ENCODE measurements around the gene WFDC2.

WFDC2 gene, protein sequence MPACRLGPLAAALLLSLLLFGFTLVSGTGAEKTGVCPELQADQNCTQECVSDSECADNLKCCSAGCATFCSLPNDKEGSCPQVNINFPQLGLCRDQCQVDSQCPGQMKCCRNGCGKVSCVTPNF

GRCh38 chr20:45469336-45470261 lies at the start of gene WFDC2:
TSS of gene WFDC2 (plus strand) at chr20:45469753. CDS start at chr20:45469782, 29 bp downstream.
- DNase-seq (ENCODE audit: low read depth in 1 of 2, low spot score in 1 of 2) = no peak

GRCh38 chr20:45420125-45420524 lies 49.4 kb upstream of the WFDC2 start:
- DNase-seq (ENCODE audit: low read depth in 1 of 2, low spot score in 1 of 2) = no peak

- no peak for DNase-seq (ENCODE audit: low read depth in 1 of 2, low spot score in 1 of 2)
Observed at GRCh38 chr20:45423700-45424099, 45.9 kb upstream of the WFDC2 start.

DNA sequence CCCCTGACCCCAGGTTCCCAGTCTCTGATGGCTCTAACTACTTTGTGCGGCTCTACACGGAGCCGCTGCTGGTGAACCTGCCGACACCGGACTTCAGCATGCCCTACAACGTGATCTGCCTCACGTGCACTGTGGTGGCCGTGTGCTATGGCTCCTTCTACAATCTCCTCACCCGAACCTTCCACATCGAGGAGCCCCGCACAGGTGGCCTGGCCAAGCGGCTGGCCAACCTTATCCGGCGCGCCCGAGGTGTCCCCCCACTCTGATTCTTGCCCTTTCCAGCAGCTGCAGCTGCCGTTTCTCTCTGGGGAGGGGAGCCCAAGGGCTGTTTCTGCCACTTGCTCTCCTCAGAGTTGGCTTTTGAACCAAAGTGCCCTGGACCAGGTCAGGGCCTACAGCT lies 44.0 kb upstream of the WFDC2 start:
- no peak for DNase-seq (ENCODE audit: low read depth in 1 of 2, low spot score in 1 of 2)

GRCh38 chr20:45426320-45427016 lies 43.1 kb upstream of the WFDC2 start:
- no peak for DNase-seq (ENCODE audit: low read depth in 1 of 2, low spot score in 1 of 2)

DNA sequence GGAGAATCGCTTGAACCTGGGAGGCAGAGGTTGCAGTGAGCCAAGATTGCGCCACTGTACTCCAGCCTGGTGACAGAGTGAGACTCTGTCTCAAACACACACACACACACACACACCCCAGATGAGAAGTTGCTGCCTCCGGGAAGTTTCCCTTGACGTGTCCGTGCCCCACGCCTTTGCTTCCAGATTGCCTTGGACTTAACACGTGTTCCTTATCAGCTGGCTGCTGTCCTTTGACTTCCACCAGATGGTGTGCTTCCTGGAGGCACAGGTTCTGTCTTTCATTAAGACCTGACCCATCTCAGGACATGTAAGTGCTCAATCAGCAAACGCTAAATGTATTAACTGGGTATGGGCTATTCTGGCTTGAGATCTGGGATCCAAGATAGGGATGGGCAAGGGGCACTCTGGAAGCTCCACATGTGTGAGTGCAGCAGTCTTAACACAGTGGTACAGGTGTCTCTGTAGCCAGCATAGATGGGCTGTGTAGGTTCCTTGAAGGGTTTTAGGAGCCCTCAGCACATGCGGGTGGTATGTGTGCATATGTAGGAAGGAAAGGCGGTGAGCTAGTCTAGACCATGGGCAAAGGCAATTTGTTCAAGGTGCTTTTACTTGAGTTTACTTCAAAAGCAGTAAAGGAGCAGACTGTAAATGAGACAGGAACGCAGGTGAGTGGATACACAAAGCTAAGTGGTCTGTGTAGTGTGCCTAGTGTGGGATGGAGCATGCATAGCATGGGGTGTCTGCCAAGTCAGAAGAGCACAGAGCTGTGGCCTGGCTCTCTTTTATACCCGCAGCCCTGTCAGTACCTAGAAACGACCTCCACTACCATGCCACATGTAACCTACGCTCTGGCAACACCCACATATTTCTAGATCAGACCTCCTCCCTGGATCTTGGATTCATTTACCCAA lies 42.1 kb upstream of the WFDC2 start:
- DNase-seq (ENCODE audit: low read depth in 1 of 2, low spot score in 1 of 2) = no peak

DNA sequence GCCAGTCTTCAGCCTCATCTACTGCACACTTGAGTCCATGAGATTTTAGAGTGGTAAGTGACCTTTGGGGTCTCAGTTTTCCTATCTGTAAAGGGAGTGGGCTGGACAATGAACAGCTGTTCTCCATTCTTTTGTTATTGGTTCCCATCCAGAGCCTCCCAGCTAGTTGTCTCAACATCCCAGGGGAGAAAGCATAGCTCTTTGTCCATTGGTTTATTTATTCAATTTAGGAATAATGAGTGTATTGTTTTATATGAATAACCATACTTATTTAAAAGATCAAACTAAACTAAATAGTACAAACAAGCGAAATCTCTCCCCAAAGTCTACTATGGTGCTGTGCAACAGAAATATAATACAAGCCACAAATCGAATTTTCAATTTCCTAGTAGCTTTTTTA lies 39.9 kb upstream of the WFDC2 start:
- DNase-seq (ENCODE audit: low read depth in 1 of 2, low spot score in 1 of 2) = no peak

- DNase-seq (ENCODE audit: low read depth in 1 of 2, low spot score in 1 of 2) = no peak
Observed at GRCh38 chr20:45432294-45432693, 37.3 kb upstream of the WFDC2 start.

DNA sequence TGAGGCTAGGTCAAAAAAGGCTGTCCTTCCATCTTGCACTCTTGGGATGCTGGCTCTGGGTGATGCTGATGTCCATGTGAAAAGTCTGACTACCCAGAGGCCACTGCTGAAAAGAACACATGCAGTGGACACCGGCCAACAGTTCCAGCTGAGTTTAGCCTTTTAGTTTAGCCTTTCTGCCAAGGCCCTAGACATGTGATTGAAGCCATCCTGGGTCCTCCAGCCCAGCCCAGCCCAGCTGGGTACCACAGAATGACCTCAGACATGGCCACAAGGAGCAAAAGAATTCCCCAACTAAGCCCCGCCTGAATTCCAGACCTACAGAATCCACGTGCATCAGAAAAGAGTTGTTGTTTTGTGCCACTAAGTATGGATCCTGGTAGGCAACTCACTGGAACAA lies 36.2 kb upstream of the WFDC2 start:
- no peak for DNase-seq (ENCODE audit: low read depth in 1 of 2, low spot score in 1 of 2)

DNA sequence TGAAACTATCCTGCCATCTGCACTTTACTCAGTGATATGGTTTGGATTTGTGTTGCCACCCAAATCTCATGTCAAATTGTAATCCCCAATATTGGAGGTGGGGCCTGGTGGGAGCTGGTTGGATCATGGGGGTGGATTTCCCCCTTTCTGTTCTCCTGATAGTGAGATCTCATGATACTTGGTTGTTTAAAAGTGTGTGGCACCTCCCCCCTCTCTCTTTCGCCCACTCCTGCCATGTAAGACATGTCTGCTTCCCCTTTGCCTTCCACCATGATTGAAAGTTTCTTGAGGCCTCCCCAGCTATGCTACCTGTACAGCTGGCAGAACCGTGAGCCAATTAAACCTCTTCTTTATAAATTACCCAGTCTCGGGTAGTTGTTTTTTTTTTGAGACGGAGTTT lies 35.6 kb upstream of the WFDC2 start:
- no peak for DNase-seq (ENCODE audit: low read depth in 1 of 2, low spot score in 1 of 2)

GRCh38 chr20:45436732-45437485 lies 32.6 kb upstream of the WFDC2 start:
- DNase-seq (ENCODE audit: low read depth in 1 of 2, low spot score in 1 of 2) = peak; percentile 79 to 80

- DNase-seq (ENCODE audit: low read depth in 1 of 2, low spot score in 1 of 2) = no peak
Observed at GRCh38 chr20:45440424-45440823, 29.1 kb upstream of the WFDC2 start.

GRCh38 chr20:45440891-45441685 lies 28.5 kb upstream of the WFDC2 start:
- no peak for DNase-seq (ENCODE audit: low read depth in 1 of 2, low spot score in 1 of 2)

GRCh38 chr20:45441746-45442145 lies 27.8 kb upstream of the WFDC2 start:
- no peak for DNase-seq (ENCODE audit: low read depth in 1 of 2, low spot score in 1 of 2)

DNA sequence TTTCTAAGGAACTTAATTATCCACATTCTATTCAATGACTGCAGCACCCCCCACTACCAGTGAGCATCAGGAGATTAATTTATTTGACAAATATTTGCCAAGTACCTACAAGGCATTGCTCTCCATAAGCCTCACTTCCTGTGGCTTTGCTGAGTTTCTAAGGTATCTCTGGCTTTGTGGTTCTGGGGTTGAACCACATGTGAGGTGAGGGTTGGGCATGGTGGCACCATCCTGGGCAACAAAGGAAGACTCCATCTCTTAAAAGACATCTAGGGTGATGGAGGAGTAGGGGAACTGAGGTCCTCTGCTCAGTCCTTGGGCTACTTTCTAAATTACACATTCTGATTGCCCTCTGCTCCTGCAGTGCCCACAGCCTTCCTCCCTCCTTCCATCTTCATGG lies 25.5 kb upstream of the WFDC2 start:
- no peak for DNase-seq (ENCODE audit: low read depth in 1 of 2, low spot score in 1 of 2)

DNA sequence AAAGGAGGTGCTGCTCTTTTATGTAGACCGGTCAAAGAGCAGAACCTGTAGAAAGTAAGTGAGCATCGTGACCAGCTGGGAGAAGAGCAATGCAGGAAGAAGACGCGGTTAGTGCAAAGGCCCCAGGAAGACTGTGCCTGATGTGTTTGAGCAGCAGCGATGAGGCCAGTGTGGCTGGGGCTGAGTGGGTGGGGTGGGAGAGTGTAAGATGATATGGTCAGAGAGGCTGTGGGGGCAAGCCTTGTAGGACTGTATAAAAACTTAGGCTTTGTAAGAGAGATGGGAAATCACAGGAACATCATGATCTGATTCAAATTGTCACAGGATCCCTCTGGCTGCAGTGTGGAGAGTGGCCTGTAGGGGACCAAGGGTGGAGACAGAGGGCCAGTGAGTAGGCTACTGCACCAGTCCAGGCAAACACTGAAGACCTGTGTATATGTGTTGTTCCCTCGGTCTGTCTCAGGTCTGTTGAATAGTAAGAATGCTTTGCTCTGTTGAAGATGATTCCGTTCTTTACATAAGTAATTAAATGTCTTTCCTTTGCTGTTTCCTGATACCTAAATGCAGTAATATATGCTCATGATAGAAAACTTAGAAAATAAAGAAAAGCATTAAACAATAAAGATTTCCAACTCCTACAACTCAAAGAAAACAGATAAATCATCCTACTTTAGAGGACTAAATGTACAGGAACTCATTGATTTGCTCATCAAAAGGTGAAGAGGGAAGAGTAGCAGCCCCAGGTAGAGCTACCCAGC lies 23.6 kb upstream of the WFDC2 start:
- no peak for DNase-seq (ENCODE audit: low read depth in 1 of 2, low spot score in 1 of 2)

DNA sequence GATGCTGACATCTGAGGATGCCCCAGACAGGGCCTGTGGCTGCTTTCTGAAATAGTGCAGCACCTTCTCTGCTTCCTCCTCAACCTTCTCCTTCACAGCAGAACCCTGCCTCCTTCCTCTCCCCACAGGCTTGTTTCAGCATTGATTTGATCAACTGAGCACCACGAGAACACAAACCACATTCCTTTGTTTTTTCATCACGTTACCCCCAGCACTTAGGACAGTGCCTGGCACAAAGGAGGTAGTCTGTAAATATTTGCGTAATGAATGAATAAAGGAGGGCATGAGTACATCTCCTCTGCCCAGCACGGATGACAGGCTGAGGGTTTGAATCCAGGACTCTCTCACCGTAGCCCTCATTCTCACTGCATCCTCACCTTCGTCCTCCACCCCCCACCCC lies 21.3 kb upstream of the WFDC2 start:
- DNase-seq (ENCODE audit: low read depth in 1 of 2, low spot score in 1 of 2) = no peak

GRCh38 chr20:45449528-45449927 lies 20.0 kb upstream of the WFDC2 start:
- DNase-seq (ENCODE audit: low read depth in 1 of 2, low spot score in 1 of 2) = no peak
